HepG2 (cell line): ENCODE measurements around the gene COQ8B. TPM values are rescaled to one million over a fixed set of nuclear protein-coding genes. Genes with fewer than 3 reads are reported as not detected.
A peak's percentile ranks its signal among the peaks of the same experiment; 100 is the strongest.

Source experiments
- ATAC-seq: fragments of 200-7000 bp; cut with Tn5 transposase; 3 replicates; pipeline ENCODE4 v1.9.1; 2020; ENCODE audit warnings: mild to moderate bottlenecking, moderate library complexity
- BruUV-seq: library from RNA; stranded (reverse); fragments of 400-500 nt; replicated peaks from 2 replicates; lab custom pipeline; 2021; lab: Mats Ljungman, UMichigan
- CTCF ChIA-PET: fragments of 300-600 bp; formaldehyde crosslinking; extraction: SDS; loops from one replicate; lab custom pipeline; 2021; ENCODE audit warnings: low total read pairs, inconsistent platforms, low intra/inter-chr PET ratio; lab: Yijun Ruan, JAX
- POLR2A ChIA-PET: fragments of 350-600 bp; sonication (Branson Sonifier 250); formaldehyde crosslinking; loops from one replicate; lab custom pipeline; 2020; ENCODE audit warnings: antibody characterized with exemption, inconsistent platforms; lab: Yijun Ruan, JAX
- DNase-seq: peaks from one replicate; pipeline ENCODE4 v3.0.0-alpha.2; 2015; ENCODE audit warnings: low spot score
- FAIRE-seq: peaks from 3 replicates; lab custom pipeline; 2011; peaks lifted over from hg19 to GRCh38; lab: Jason Lieb, UNC
- H2AFZ ChIP-seq: one replicate; pipeline ENCODE4 v1.6.1; 2011; ENCODE audit warnings: low read length, inconsistent platforms
- H3K27ac ChIP-seq: fragments of 300-600 bp; 3 replicates; pipeline ENCODE4 v1.8.0; 2011; ENCODE audit warnings: mixed run types, mild to moderate bottlenecking, mixed read lengths, low read length, inconsistent platforms; ENCODE audit not compliant: insufficient read depth; ENCODE audit errors: extremely low read length
- H3K27me3 ChIP-seq, 2 experiments: fragments of 200-600 bp in 1 of 2; 2 replicates in 1 of 2; 3 replicates in 1 of 2; pipeline versions ENCODE4 v1.6.0 to v1.8.0; 2011; ENCODE audit warnings: low read length in 2 of 2, mild to moderate bottlenecking in 2 of 2, moderate library complexity in 2 of 2, inconsistent platforms in 1 of 2; ENCODE audit not compliant: insufficient read depth in 2 of 2, control insufficient read depth in 1 of 2
- H3K36me3 ChIP-seq, 2 experiments: fragments of 200-600 bp in 1 of 2; replicated peaks in 1 of 2; 2 replicates in 1 of 2; 3 replicates in 1 of 2; pipeline versions ENCODE4 v1.5.1 to v1.8.0; 2011; ENCODE audit warnings: low read length in 2 of 2, inconsistent platforms in 1 of 2; ENCODE audit not compliant: insufficient read depth in 2 of 2, control insufficient read depth in 1 of 2
- H3K4me1 ChIP-seq: 2 replicates; pipeline ENCODE4 v1.5.1; 2012; ENCODE audit warnings: low read length, inconsistent platforms; ENCODE audit not compliant: insufficient read depth
- H3K4me2 ChIP-seq: 2 replicates; pipeline ENCODE4 v1.6.0; 2011; ENCODE audit warnings: low read depth, low read length, inconsistent platforms
- H3K4me3 ChIP-seq, 3 experiments: fragments of 200-600 bp in 1 of 3; sonication (generic), shearing (Covaris generic) in 1 of 3; replicated peaks in 1 of 3; 2 replicates each; pipeline ENCODE4 v1.5.1; 2011 to 2016; ENCODE audit warnings: low read length in 3 of 3, inconsistent platforms in 2 of 3, low read depth in 2 of 3, mild to moderate bottlenecking in 2 of 3, control low read depth in 1 of 3, mixed read lengths in 1 of 3; ENCODE audit not compliant: insufficient read depth in 1 of 3
- H3K79me2 ChIP-seq: one replicate; pipeline ENCODE4 v1.6.1; 2011; ENCODE audit warnings: low read length, inconsistent platforms; ENCODE audit not compliant: insufficient read depth
- H3K9ac ChIP-seq: 2 replicates; pipeline ENCODE4 v1.6.0; 2011; ENCODE audit warnings: mild to moderate bottlenecking, low read depth, low read length, inconsistent platforms; ENCODE audit not compliant: insufficient read depth
- H3K9me3 ChIP-seq: 2 replicates; pipeline ENCODE4 v1.5.1; 2012; ENCODE audit warnings: mild to moderate bottlenecking, low read length
- H4K20me1 ChIP-seq: 2 replicates; pipeline ENCODE4 v1.6.0; 2011; ENCODE audit warnings: inconsistent platforms, mild to moderate bottlenecking, low read length, moderate library complexity; ENCODE audit not compliant: insufficient read depth
- AGO2 ChIP-seq: fragments of 200-400 bp; formaldehyde crosslinking; optimal IDR thresholded peaks from 2 replicates; pipeline ENCODE3; 2017; ENCODE audit warnings: mild to moderate bottlenecking, low read depth, low read length, moderate library complexity
- AHR ChIP-seq: IDR thresholded peaks from 2 replicates; pipeline ENCODE4 v1.6.1; 2018; ENCODE audit warnings: missing genetic modification reagents, missing compliant biosample characterization
- ARHGAP35 ChIP-seq: sonication (generic); formaldehyde crosslinking; IDR thresholded peaks from 2 replicates; pipeline ENCODE4 v1.9.0; 2022; ENCODE audit warnings: mild to moderate bottlenecking, inconsistent platforms, moderate library complexity, missing genetic modification reagents, borderline replicate concordance
- E2F5 ChIP-seq: sonication (generic); formaldehyde crosslinking; conservative IDR thresholded peaks from 2 replicates; pipeline ENCODE4 v1.4.0; 2020; ENCODE audit warnings: missing genetic modification reagents
- GPBP1L1 ChIP-seq: sonication (generic); formaldehyde crosslinking; IDR thresholded peaks from 2 replicates; pipeline ENCODE4 v1.5.0; 2020; ENCODE audit warnings: mild to moderate bottlenecking, missing genetic modification reagents
- HNF1A ChIP-seq, 2 experiments: sonication (generic) in 1 of 2; formaldehyde crosslinking in 1 of 2; IDR thresholded peaks; 2 replicates each; pipeline versions ENCODE4 v1.4.0 to v1.6.1; 2016 to 2020; ENCODE audit warnings: borderline replicate concordance in 1 of 2, low read depth in 1 of 2, mild to moderate bottlenecking in 1 of 2, missing genetic modification reagents in 1 of 2
- MAZ ChIP-seq, 2 experiments: sonication (generic) in 1 of 2; formaldehyde crosslinking in 1 of 2; IDR thresholded peaks; 2 replicates each; pipeline versions ENCODE4 v1.5.0 to v1.6.1; 2012 to 2020; ENCODE audit warnings: low read depth in 2 of 2, mild to moderate bottlenecking in 2 of 2, borderline replicate concordance in 1 of 2, improper control_type of control experiment in 1 of 2, low read length in 1 of 2, missing genetic modification reagents in 1 of 2, moderate library complexity in 1 of 2
- MED1 ChIP-seq: sonication (generic); formaldehyde crosslinking; IDR thresholded peaks from 2 replicates; pipeline ENCODE4 v1.4.0; 2020; ENCODE audit warnings: missing genetic modification reagents
- MTF1 ChIP-seq: sonication (generic); formaldehyde crosslinking; IDR thresholded peaks from 2 replicates; pipeline ENCODE4 v1.5.0; 2020; ENCODE audit warnings: missing genetic modification reagents
- NPAS2 ChIP-seq: sonication (generic); formaldehyde crosslinking; IDR thresholded peaks from 2 replicates; pipeline ENCODE4 v1.8.0; 2022; ENCODE audit warnings: mild to moderate bottlenecking, missing genetic modification reagents, borderline replicate concordance
- TFDP1 ChIP-seq: IDR thresholded peaks from 2 replicates; pipeline ENCODE4 v1.6.1; 2016; ENCODE audit warnings: missing compliant biosample characterization, missing genetic modification reagents, borderline replicate concordance
- ZNF432 ChIP-seq: sonication (generic); formaldehyde crosslinking; IDR thresholded peaks from 2 replicates; pipeline ENCODE4 v1.5.0; 2020; ENCODE audit warnings: missing genetic modification reagents, mild to moderate bottlenecking, borderline replicate concordance
- ZNF580 ChIP-seq: IDR thresholded peaks from 2 replicates; pipeline ENCODE4 v1.6.1; 2016; ENCODE audit warnings: low read depth, borderline replicate concordance
- ZNF652 ChIP-seq: IDR thresholded peaks from 2 replicates; pipeline ENCODE4 v1.6.1; 2016; ENCODE audit warnings: low read depth, borderline replicate concordance
- WGBS: methylation state at CpG from one replicate; pipeline ENCODE4 v1.1.6; 2017; ENCODE audit warnings: low lambda C conversion rate; 5-methylcytosine and 5-hydroxymethylcytosine counted together
- in situ Hi-C: cut with HindIII; loops from 2 replicates; pipeline ENCODE4 v1.10.0; 2017; ENCODE audit warnings: low pct_unique_long_range_greater_than_20kb; ENCODE audit not compliant: extremely low pct_ligation_motif_present
- intact Hi-C: fragments of 100-400 bp; cut with micrococcal nuclease; formaldehyde crosslinking; loops from one replicate; pipeline ENCODE4 v1.10.0; 2022; ENCODE audit not compliant: unreplicated experiment
- polyA plus RNA-seq, 8 experiments: library from polyadenylated mRNA; depleted of rRNA in 3 of 8; stranded (reverse) in 7 of 8; unstranded in 1 of 8; fragments of >200 nt; fragmentation: Illumina TruSeq in 4 of 8; extraction: Trizol in 4 of 8; gene quantifications; 2 replicates each; pipeline versions ENCODE4 v1.2.1 to v1.2.3, GENCODE V29; 2011 to 2016; ENCODE audit warnings: low read depth in 4 of 8, missing spikeins in 1 of 8, mixed read lengths in 1 of 8; ENCODE audit not compliant: insufficient read depth in 1 of 8
- total RNA-seq, 5 experiments: library from RNA; depleted of rRNA; stranded (reverse); fragments of >200 nt; fragmentation: Illumina TruSeq; extraction: Trizol; gene quantifications; 2 replicates each; pipeline ENCODE4 v1.2.3, GENCODE V29; 2016; ENCODE audit warnings: low read depth in 1 of 5

The COQ8B gene
- total and polyA plus RNA-seq, 2 of the 13 experiments (the other 11 are each of a cell fraction or from before 2014, with no cell fraction given): 12.3 to 17.2 TPM

- no TSS peak for BruUV-seq
- H3K9ac ChIP-seq: no peak overlapping the region
- no peak for TF ChIP-seq ZNF432 (CRISPR knock-in tag)
- TF ChIP-seq HNF1A (IDR thresholded peaks at IDR 0.05; ENCODE audit: low read depth): no peak
- TF ChIP-seq HNF1A (CRISPR knock-in tag; IDR thresholded peaks at IDR 0.05; ENCODE audit: borderline replicate concordance): no peak
- no peak for TF ChIP-seq ZNF652
- TF ChIP-seq ARHGAP35: no peak
- TF ChIP-seq NPAS2 (CRISPR knock-in tag): no peak
- no peak for TF ChIP-seq TFDP1 (CRISPR knock-in tag)
- TF ChIP-seq E2F5 (CRISPR knock-in tag): no peak
- TF ChIP-seq MTF1 (CRISPR knock-in tag): no peak
- no peak for TF ChIP-seq MED1 (CRISPR knock-in tag)
- no peak for TF ChIP-seq GPBP1L1 (CRISPR knock-in tag)
- TF ChIP-seq AGO2: peak; percentile 84
- TF ChIP-seq AHR (CRISPR knock-in tag): no peak
- TF ChIP-seq MAZ (IDR thresholded peaks at IDR 0.05; ENCODE audit: borderline replicate concordance, low read depth, low read length): no peak
- no peak for TF ChIP-seq MAZ (CRISPR knock-in tag; IDR thresholded peaks at IDR 0.05; ENCODE audit: low read depth)
- TF ChIP-seq ZNF580 (CRISPR knock-in tag): no peak
These were observed 23.4 kb upstream of the COQ8B start for GRCh38 chr19:40739871-40740703.

More at GRCh38 chr19:40739871-40740703, 23.4 kb upstream of the COQ8B start:
- Histone ChIP-seq H2AFZ (no peak overlapping the region), H3K27me3 (no peaks in the 10 kb centered on the region), H4K20me1 (no peaks in the 10 kb centered on the region), H3K4me1 (peaks cover 19% of the 10 kb centered on the region), H3K27ac (no peak overlapping the region), H3K79me2 (no peaks in the 10 kb centered on the region), H3K4me2 (no peak overlapping the region), H3K4me3 (no peak overlapping the region), H3K36me3 (peaks cover 16 to 37% of the 10 kb centered on the region in 2 experiments), H3K9me3 (no peaks in the 10 kb centered on the region)
- FAIRE-seq (no peak), ATAC-seq (no peak), DNase-seq (no peak)
- intact Hi-C loops (no loop called here), in situ Hi-C loops (no loop called here)
- CTCF ChIA-PET: no interaction called here
- 90% methylated on average over 6 of the region's 16 CpGs for WGBS
- POLR2A ChIA-PET: interaction anchor here (1.1 to 1.4 kb wide), 4 partner anchors 10 to 23 kb away, joined by 3 to 4 read pairs (median 3); partner anchors contain the start of genes ACTMAP, COQ8B, ITPKC and SNRPA
